A673 (cell line): ENCODE measurements around the gene FAM241A. TPM values are rescaled to one million over a fixed set of nuclear protein-coding genes. Genes with fewer than 3 reads are reported as not detected.
"Not testable (repeated sequence)": the region's sequence is repeated elsewhere in the genome, so short reads cannot be mapped to it uniquely, and the experiment has no call there.

Experiments used
- BruUV-seq: library from RNA; stranded (reverse); fragments of 400-500 nt; replicated peaks from 2 replicates; lab custom pipeline; 2021; lab: Mats Ljungman, UMichigan
- CTCF ChIA-PET: fragments of 300-600 bp; sonication (Branson Sonifier 250); formaldehyde crosslinking; loops from one replicate; lab custom pipeline; 2022; ENCODE audit warnings: antibody characterized with exemption; lab: Charles Lee
- POLR2A ChIA-PET: fragments of 300-600 bp; sonication (Branson Sonifier 250); formaldehyde crosslinking; loops from one replicate; lab custom pipeline; 2022; ENCODE audit warnings: antibody characterized with exemption; ENCODE audit not compliant: low non-redundant PET; lab: Charles Lee
- DNase-seq: peaks from one replicate; pipeline ENCODE4 v3.0.0-alpha.2; 2015; ENCODE audit warnings: low spot score
- H3K27ac ChIP-seq: fragments of 200-600 bp; sonication (generic); 2 replicates; pipeline ENCODE4 v1.5.1; 2016; ENCODE audit warnings: mixed run types, low read depth, mild to moderate bottlenecking, mixed read lengths, antibody characterized with exemption, low read length; ENCODE audit not compliant: poor library complexity, severe bottlenecking
- H3K27me3 ChIP-seq: fragments of 200-600 bp; sonication (generic); replicated peaks from 2 replicates; pipeline ENCODE4 v1.6.1; 2017; ENCODE audit warnings: mixed run types, low read depth, mild to moderate bottlenecking, mixed read lengths, antibody characterized with exemption, low read length; ENCODE audit not compliant: insufficient read depth, poor library complexity
- H3K36me3 ChIP-seq: fragments of 200-600 bp; sonication (generic); 2 replicates; pipeline ENCODE4 v1.6.1; 2016; ENCODE audit warnings: mixed run types, mild to moderate bottlenecking, mixed read lengths, antibody characterized with exemption, low read length; ENCODE audit not compliant: insufficient read depth, poor library complexity, severe bottlenecking
- H3K4me1 ChIP-seq: fragments of 200-600 bp; sonication (generic); 2 replicates; pipeline ENCODE4 v1.6.1; 2017; ENCODE audit warnings: mixed run types, mild to moderate bottlenecking, mixed read lengths, antibody characterized with exemption, low read length; ENCODE audit not compliant: insufficient read depth, poor library complexity, severe bottlenecking
- H3K4me3 ChIP-seq: fragments of 200-600 bp; sonication (generic); 2 replicates; pipeline ENCODE4 v1.5.1; 2016; ENCODE audit warnings: low read depth, mixed run types, mild to moderate bottlenecking, mixed read lengths, low read length; ENCODE audit not compliant: poor library complexity, severe bottlenecking
- H3K9me3 ChIP-seq: fragments of 200-600 bp; sonication (generic); 2 replicates; pipeline ENCODE4 v1.6.1; 2016; ENCODE audit warnings: mixed run types, low read depth, mild to moderate bottlenecking, mixed read lengths, antibody characterized with exemption, low read length; ENCODE audit not compliant: poor library complexity, severe bottlenecking
- EZH2 ChIP-seq: fragments of 200-600 bp; sonication (generic); IDR thresholded peaks from 2 replicates; pipeline ENCODE4 v1.6.1; 2017; ENCODE audit warnings: borderline replicate concordance, low read depth, mild to moderate bottlenecking, mixed read lengths, antibody characterized with exemption, low read length; ENCODE audit not compliant: poor library complexity, severe bottlenecking
- intact Hi-C: fragments of 100-400 bp; cut with micrococcal nuclease; formaldehyde crosslinking; loops from one replicate; pipeline ENCODE4 v1.10.0; 2022; ENCODE audit not compliant: unreplicated experiment
- total RNA-seq: library from RNA; stranded (reverse); gene quantifications from 2 replicates; pipeline ENCODE4 v1.2.3, GENCODE V29; 2021
- TF ChIP-seq, protein P1 (sequence below): fragments of 300-800, 200-600 bp; sonication (generic); conservative IDR thresholded peaks from 2 replicates; pipeline ENCODE4 v1.5.1; 2017; ENCODE audit warnings: low read depth, mild to moderate bottlenecking, antibody characterized with exemption, low read length, moderate library complexity, mixed read lengths

The FAM241A gene
- total RNA-seq, 1 experiment from 2014 or later, result 1.5 TPM

DNA sequence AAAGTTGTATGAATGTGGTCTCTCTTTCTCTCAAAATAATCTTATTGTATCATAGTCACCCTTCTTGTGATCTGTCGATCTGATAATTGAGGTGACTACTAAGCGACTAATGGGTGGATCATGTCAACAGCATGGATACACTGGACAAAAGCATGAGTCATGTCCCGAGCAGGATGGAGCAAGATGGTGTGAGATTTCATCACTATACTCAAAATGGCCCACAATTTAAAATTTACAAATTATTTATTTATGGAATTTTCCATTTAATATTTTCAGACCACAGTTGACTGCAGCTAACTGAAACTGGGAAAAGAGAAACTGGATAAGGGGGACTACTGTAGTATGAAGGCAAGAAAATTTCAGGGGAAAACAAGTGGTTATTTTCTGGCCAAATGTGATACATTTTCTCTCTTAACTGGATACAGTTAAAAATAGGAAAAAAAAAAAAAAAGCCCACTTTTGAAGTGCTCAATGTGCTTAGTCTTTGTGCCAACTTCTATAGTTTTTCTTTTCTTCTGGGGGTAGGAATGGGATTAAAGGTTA lies 25.3 kb downstream of the FAM241A start:
- Histone ChIP-seq H3K27ac (no peak overlapping the region), H3K27me3 (no peaks in the 10 kb centered on the region), H3K4me1 (peaks cover 5% of the 10 kb centered on the region), H3K36me3 (no peaks in the 10 kb centered on the region), H3K9me3 (no peaks in the 10 kb centered on the region), H3K4me3 (no peak overlapping the region)
- intact Hi-C loops, result no loop called here
- ChIA-PET CTCF (no interaction called here), POLR2A (no interaction called here)
- no TSS peak for BruUV-seq
- TF ChIP-seq, protein P1, sequence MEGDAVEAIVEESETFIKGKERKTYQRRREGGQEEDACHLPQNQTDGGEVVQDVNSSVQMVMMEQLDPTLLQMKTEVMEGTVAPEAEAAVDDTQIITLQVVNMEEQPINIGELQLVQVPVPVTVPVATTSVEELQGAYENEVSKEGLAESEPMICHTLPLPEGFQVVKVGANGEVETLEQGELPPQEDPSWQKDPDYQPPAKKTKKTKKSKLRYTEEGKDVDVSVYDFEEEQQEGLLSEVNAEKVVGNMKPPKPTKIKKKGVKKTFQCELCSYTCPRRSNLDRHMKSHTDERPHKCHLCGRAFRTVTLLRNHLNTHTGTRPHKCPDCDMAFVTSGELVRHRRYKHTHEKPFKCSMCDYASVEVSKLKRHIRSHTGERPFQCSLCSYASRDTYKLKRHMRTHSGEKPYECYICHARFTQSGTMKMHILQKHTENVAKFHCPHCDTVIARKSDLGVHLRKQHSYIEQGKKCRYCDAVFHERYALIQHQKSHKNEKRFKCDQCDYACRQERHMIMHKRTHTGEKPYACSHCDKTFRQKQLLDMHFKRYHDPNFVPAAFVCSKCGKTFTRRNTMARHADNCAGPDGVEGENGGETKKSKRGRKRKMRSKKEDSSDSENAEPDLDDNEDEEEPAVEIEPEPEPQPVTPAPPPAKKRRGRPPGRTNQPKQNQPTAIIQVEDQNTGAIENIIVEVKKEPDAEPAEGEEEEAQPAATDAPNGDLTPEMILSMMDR, result no peak
- TF ChIP-seq EZH2, result no peak
- DNase-seq, result peak; percentile 42

DNA sequence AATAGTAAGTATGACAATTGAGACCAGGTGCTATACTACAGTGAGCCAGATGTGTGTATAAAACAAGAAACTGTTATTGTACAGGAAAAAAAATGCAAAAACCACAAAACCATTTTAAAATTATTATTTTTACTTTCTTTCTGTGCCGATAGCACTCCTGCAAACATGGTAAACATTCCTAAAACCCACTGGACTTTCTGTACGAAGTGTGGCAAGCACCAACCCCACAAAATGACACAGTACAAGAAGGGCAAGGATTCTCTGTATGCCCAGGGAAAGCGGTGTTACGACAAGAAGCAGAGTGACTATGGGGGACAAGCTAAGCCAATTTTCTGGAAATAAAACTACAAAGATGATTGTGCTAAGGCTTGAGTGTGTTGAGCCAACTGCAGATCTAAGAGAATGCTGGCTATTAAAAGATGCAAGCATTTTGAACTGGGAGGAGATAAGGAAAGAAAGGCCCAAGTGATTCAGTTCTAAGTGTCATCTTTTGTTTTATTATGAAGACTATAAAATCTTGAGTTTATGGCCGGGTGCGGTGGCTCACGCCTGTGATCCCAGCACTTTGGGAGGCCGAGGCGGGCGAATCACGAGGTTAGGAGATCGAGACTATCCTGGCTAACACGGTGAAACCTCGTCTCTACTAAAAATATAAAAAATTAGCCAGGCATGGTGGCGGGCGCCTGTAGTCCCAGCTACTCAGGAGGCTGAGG lies 26.0 kb downstream of the FAM241A start:
- H3K4me1 ChIP-seq, H3K9me3 ChIP-seq, CTCF ChIA-PET, H3K4me3 ChIP-seq, H3K27ac ChIP-seq, H3K36me3 ChIP-seq, BruUV-seq, intact Hi-C loops, POLR2A ChIA-PET, DNase-seq, H3K27me3 ChIP-seq: not testable (repeated sequence)

- no peaks in the 10 kb centered on the region for H3K9me3 ChIP-seq
- H3K27ac ChIP-seq, result no peak overlapping the region
- no peak overlapping the region for H3K4me3 ChIP-seq
- CTCF ChIA-PET, result no interaction called here
- H3K36me3 ChIP-seq, result no peaks in the 10 kb centered on the region
- DNase-seq, result no peak
- POLR2A ChIA-PET, result no interaction called here
- H3K27me3 ChIP-seq, result no peaks in the 10 kb centered on the region
- TF ChIP-seq, protein P1, result no peak
- no peak for TF ChIP-seq EZH2
- peaks cover 5% of the 10 kb centered on the region for H3K4me1 ChIP-seq
- intact Hi-C loops, result no loop called here
- BruUV-seq, result no TSS peak
These were observed 26.9 kb downstream of the FAM241A start for GRCh38 chr4:112172180-112172579.
